GM23338 (cell line): ENCODE results near the gene HFE. TPM values are rescaled to one million over a fixed set of nuclear protein-coding genes. Genes with fewer than 3 reads are reported as not detected.

Source experiments
- ATAC-seq: fragments of 200-7000 bp; cut with Tn5 transposase; 3 replicates; pipeline ENCODE4 v1.9.1; 2020
- DNase-seq: peaks from one replicate; pipeline ENCODE4 v3.0.0-alpha.2; 2015; ENCODE audit warnings: low spot score
- H2AFZ ChIP-seq: fragments of 200-600 bp; sonication (generic); 2 replicates; pipeline ENCODE4 v1.8.0; 2016; ENCODE audit warnings: antibody characterized with exemption, mild to moderate bottlenecking, moderate library complexity
- H3F3A ChIP-seq: fragments of 200-600 bp; sonication (generic); replicated peaks from 2 replicates; pipeline ENCODE4 v1.8.0; 2017; ENCODE audit warnings: antibody characterized with exemption, mixed run types, low read depth
- H3K27ac ChIP-seq: fragments of 200-600 bp; sonication (generic); 2 replicates; pipeline ENCODE4 v1.6.1; 2016; ENCODE audit warnings: low read depth
- H3K27me3 ChIP-seq: fragments of 200-600 bp; sonication (generic); 2 replicates; pipeline ENCODE4 v1.8.0; 2016; ENCODE audit warnings: mild to moderate bottlenecking, mixed run types, moderate library complexity; ENCODE audit not compliant: insufficient read depth
- H3K36me3 ChIP-seq: fragments of 200-600 bp; sonication (generic); 2 replicates; pipeline ENCODE4 v1.8.0; 2016; ENCODE audit warnings: mild to moderate bottlenecking; ENCODE audit not compliant: insufficient read depth
- H3K4me1 ChIP-seq: fragments of 200-600 bp; sonication (generic); 2 replicates; pipeline ENCODE4 v1.8.0; 2016; ENCODE audit warnings: mild to moderate bottlenecking, moderate library complexity; ENCODE audit not compliant: insufficient read depth
- H3K4me2 ChIP-seq: fragments of 200-600 bp; sonication (generic); 2 replicates; pipeline ENCODE4 v1.7.1; 2017; ENCODE audit warnings: mixed run types
- H3K4me3 ChIP-seq: fragments of 200-600 bp; sonication (generic); 2 replicates; pipeline ENCODE4 v1.6.1; 2016; ENCODE audit warnings: mixed run types
- H3K79me2 ChIP-seq: fragments of 200-600 bp; sonication (generic); replicated peaks from 2 replicates; pipeline ENCODE4 v1.8.0; 2017; ENCODE audit warnings: mild to moderate bottlenecking; ENCODE audit not compliant: insufficient read depth
- H3K9me2 ChIP-seq: fragments of 200-600 bp; sonication (generic); 2 replicates; pipeline ENCODE4 v1.8.0; 2017; ENCODE audit not compliant: insufficient read depth
- H4K20me1 ChIP-seq: fragments of 200-600 bp; sonication (generic); replicated peaks from 2 replicates; pipeline ENCODE4 v1.8.0; 2017; ENCODE audit warnings: mild to moderate bottlenecking; ENCODE audit not compliant: insufficient read depth
- H3K27ac Mint-ChIP-seq: 2 replicates; pipeline ENCODE4 v1.8.0; 2020; ENCODE audit warnings: inconsistent platforms, mild to moderate bottlenecking, moderate library complexity, mixed read lengths
- H3K27me3 Mint-ChIP-seq: 3 replicates; pipeline ENCODE4 v1.8.0; 2022; ENCODE audit warnings: low read depth, mild to moderate bottlenecking, moderate library complexity, mixed read lengths, inconsistent platforms; ENCODE audit not compliant: insufficient read depth, poor library complexity
- H3K36me3 Mint-ChIP-seq: 3 replicates; pipeline ENCODE4 v1.8.0; 2021; ENCODE audit warnings: low read depth, mild to moderate bottlenecking, inconsistent platforms, moderate library complexity, mixed read lengths
- H3K4me1 Mint-ChIP-seq: 3 replicates; pipeline ENCODE4 v1.8.0; 2020; ENCODE audit warnings: mild to moderate bottlenecking, inconsistent platforms, mixed read lengths
- H3K4me3 Mint-ChIP-seq: 3 replicates; pipeline ENCODE4 v1.8.0; 2021; ENCODE audit warnings: moderate library complexity, mild to moderate bottlenecking, inconsistent platforms, mixed read lengths
- H3K9me3 Mint-ChIP-seq: 3 replicates; pipeline ENCODE4 v1.8.0; 2020; ENCODE audit warnings: moderate library complexity, mild to moderate bottlenecking, inconsistent platforms, mixed read lengths
- EZH2 ChIP-seq: fragments of 200-600 bp; sonication (generic); IDR thresholded peaks from one replicate; pipeline ENCODE4 v1.8.0; 2017; ENCODE audit warnings: antibody characterized with exemption, mild to moderate bottlenecking, low read depth; ENCODE audit not compliant: unreplicated experiment
- EZH2phosphoT487 ChIP-seq: fragments of 200-600 bp; sonication (generic); IDR thresholded peaks from one replicate; pipeline ENCODE4 v1.8.1; 2018; ENCODE audit warnings: antibody characterized with exemption; ENCODE audit not compliant: unreplicated experiment
- JUNB ChIP-seq: IDR thresholded peaks from one replicate; pipeline ENCODE4 v1.6.1; 2016; ENCODE audit warnings: antibody characterized with exemption; ENCODE audit not compliant: unreplicated experiment
- STAT1 ChIP-seq: IDR thresholded peaks from one replicate; pipeline ENCODE4 v1.6.1; 2016; ENCODE audit warnings: antibody characterized with exemption; ENCODE audit not compliant: unreplicated experiment
- ZNF114 ChIP-seq: fragments of 250-450 bp; sonication (Bioruptor Pico); IDR thresholded peaks from 2 replicates; pipeline ENCODE4 v1.5.0; 2020; ENCODE audit warnings: mild to moderate bottlenecking, moderate library complexity
- ZNF462 ChIP-seq: fragments of 250-450 bp; sonication (Bioruptor Pico); IDR thresholded peaks from 2 replicates; pipeline ENCODE4 v1.5.0; 2020; ENCODE audit warnings: mild to moderate bottlenecking, moderate library complexity
- polyA plus RNA-seq: library from polyadenylated mRNA; unstranded; fragments of >200 nt; fragmentation: Nextera tagmentation; extraction: Ambion mirVana; gene quantifications from 2 replicates; pipeline ENCODE4 v1.2.1, GENCODE V29; 2016
- total RNA-seq: library from RNA; depleted of rRNA; stranded (reverse); fragments of >200 nt; shearing (Covaris generic); gene quantifications from 2 replicates; pipeline ENCODE4 v1.2.3, GENCODE V29; 2014

HFE gene
- total and polyA plus RNA-seq, 2 experiments from 2014 or later = 0.53 to 0.63 TPM

GRCh38 chr6:26116267-26116666, 29.0 kb downstream of the HFE start:
- no peaks in the 10 kb centered on the region for H3K9me3 Mint-ChIP-seq
- no peaks in the 10 kb centered on the region for H3K36me3 ChIP-seq
- H2AFZ ChIP-seq = no peak overlapping the region
- H4K20me1 ChIP-seq = no peaks in the 10 kb centered on the region
- no peak for TF ChIP-seq EZH2
- no peak for TF ChIP-seq EZH2phosphoT487
- no peak for TF ChIP-seq ZNF462 (CRISPR knock-in tag)
- no peak for TF ChIP-seq ZNF114
- no peak for TF ChIP-seq JUNB
- no peaks in the 10 kb centered on the region for H3F3A ChIP-seq
- H3K4me3 Mint-ChIP-seq = no peak overlapping the region
- peaks cover 7% of the 10 kb centered on the region for H3K4me1 Mint-ChIP-seq
- no peaks in the 10 kb centered on the region for H3K9me2 ChIP-seq
- H3K79me2 ChIP-seq = no peaks in the 10 kb centered on the region
- no peak overlapping the region; the same call in 1 of the 2 replicates for H3K27ac Mint-ChIP-seq
- peaks cover 3% of the 10 kb centered on the region; the same call in 1 of the 2 replicates for H3K4me1 ChIP-seq
- DNase-seq (no peak), ATAC-seq (no peak)
- no peaks in the 10 kb centered on the region for H3K27me3 Mint-ChIP-seq
- no peaks in the 10 kb centered on the region for H3K27me3 ChIP-seq
- H3K27ac ChIP-seq = no peak overlapping the region
- no peaks in the 10 kb centered on the region for H3K36me3 Mint-ChIP-seq
- no peak overlapping the region for H3K4me3 ChIP-seq
- H3K4me2 ChIP-seq = no peak overlapping the region

DNA sequence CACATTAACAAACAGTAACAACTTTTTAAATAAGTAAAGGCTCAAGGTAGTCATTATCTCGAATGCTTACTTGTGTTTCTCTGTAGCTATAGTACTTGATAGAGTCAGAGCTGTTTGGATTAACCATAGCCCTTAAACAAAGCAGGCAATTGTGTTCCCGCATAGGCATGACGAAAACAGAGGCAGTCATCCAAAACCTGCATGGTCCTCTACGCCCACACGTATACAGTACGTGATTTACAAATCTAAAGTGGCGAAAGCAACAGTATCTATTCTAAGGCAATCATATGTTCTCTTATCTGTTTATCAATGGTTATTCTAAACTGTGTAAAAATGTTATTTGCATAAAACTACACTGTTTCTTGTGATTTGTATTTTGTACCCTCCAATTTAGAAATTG, 31.8 kb downstream of the HFE start:
- peaks cover 5% of the 10 kb centered on the region; the same call in 2 of the 3 replicates for H3K36me3 Mint-ChIP-seq
- Histone ChIP-seq H2AFZ (no peak overlapping the region), H3K27ac (no peak overlapping the region), H3F3A (no peaks in the 10 kb centered on the region), H3K4me3 (no peak overlapping the region), H3K36me3 (no peaks in the 10 kb centered on the region), H3K27me3 (no peaks in the 10 kb centered on the region), H3K4me2 (no peak overlapping the region), H4K20me1 (no peaks in the 10 kb centered on the region), H3K4me1 (peaks cover 3% of the 10 kb centered on the region; the same call in 1 of the 2 replicates), H3K79me2 (no peaks in the 10 kb centered on the region), H3K9me2 (no peaks in the 10 kb centered on the region)
- no peak overlapping the region for H3K27ac Mint-ChIP-seq
- peaks cover 16% of the 10 kb centered on the region for H3K27me3 Mint-ChIP-seq
- H3K9me3 Mint-ChIP-seq = peaks cover 8% of the 10 kb centered on the region
- peaks cover 15% of the 10 kb centered on the region for H3K4me1 Mint-ChIP-seq
- no peak for DNase-seq
- ATAC-seq = no peak
- no peak overlapping the region for H3K4me3 Mint-ChIP-seq
- no peak for TF ChIP-seq STAT1
- no peak for TF ChIP-seq JUNB
- no peak for TF ChIP-seq EZH2phosphoT487
- no peak for TF ChIP-seq ZNF462 (CRISPR knock-in tag)
- no peak for TF ChIP-seq ZNF114
